UCSD-AML1 (cell line): ENCODE results near the gene INTS11.

Source experiments
- DNase-seq: peaks from one replicate; lab custom pipeline; 2025; ENCODE audit not compliant: unreplicated experiment; lab: John Stamatoyannopoulos, UW

The INTS11 gene

GRCh38 chr1:1345384-1345783 lies 20.9 kb upstream of the INTS11 start:
- DNase-seq = no peak

GRCh38 chr1:1344655-1345361 lies 20.3 kb upstream of the INTS11 start:
- DNase-seq = no peak

GRCh38 chr1:1343811-1344421 lies 19.5 kb upstream of the INTS11 start:
- no peak for DNase-seq

GRCh38 chr1:1342584-1343115 lies 18.2 kb upstream of the INTS11 start:
- DNase-seq = no peak

GRCh38 chr1:1342061-1342562 lies 17.7 kb upstream of the INTS11 start:
- no peak for DNase-seq

GRCh38 chr1:1341549-1342021 lies 17.1 kb upstream of the INTS11 start:
- DNase-seq = no peak

GRCh38 chr1:1340791-1341548 lies 16.5 kb upstream of the INTS11 start:
- DNase-seq = no peak

- DNase-seq = no peak
Observed at GRCh38 chr1:1340185-1340584, 15.7 kb upstream of the INTS11 start.

- DNase-seq = no peak
Observed at GRCh38 chr1:1338278-1338677, 13.8 kb upstream of the INTS11 start.

GRCh38 chr1:1337793-1338147 lies 13.3 kb upstream of the INTS11 start:
- no peak for DNase-seq

GRCh38 chr1:1336931-1337792 lies 12.7 kb upstream of the INTS11 start:
- no peak for DNase-seq

- DNase-seq = no peak
Observed at GRCh38 chr1:1336446-1336845, 12.0 kb upstream of the INTS11 start.

- DNase-seq = no peak
Observed at GRCh38 chr1:1335792-1336248, 11.4 kb upstream of the INTS11 start.

GRCh38 chr1:1335283-1335682 lies 10.8 kb upstream of the INTS11 start:
- DNase-seq = no peak

- DNase-seq = no peak
Observed at GRCh38 chr1:1334835-1335234, 10.4 kb upstream of the INTS11 start.

- no peak for DNase-seq
Observed at GRCh38 chr1:1333551-1334241, 9.2 kb upstream of the INTS11 start.

- DNase-seq = no peak
Observed at GRCh38 chr1:1332774-1333480, 8.5 kb upstream of the INTS11 start.

GRCh38 chr1:1332031-1332755 lies 7.7 kb upstream of the INTS11 start:
- no peak for DNase-seq
